Fibroblast of the aortic adventitia (primary cell): ENCODE data around the gene PLEKHA8. TPM values are rescaled to one million over a fixed set of nuclear protein-coding genes. Genes with fewer than 3 reads are reported as not detected.

Source experiments
- DNase-seq: peaks from one replicate; pipeline ENCODE4 v3.0.0-alpha.2; 2010; ENCODE audit warnings: low read depth
- H3K4me3 ChIP-seq: 2 replicates; pipeline ENCODE4 v1.5.1; 2011; ENCODE audit warnings: low read depth, mild to moderate bottlenecking, control low read depth, low read length, moderate library complexity
- small RNA-seq: library from RNA; depleted of rRNA; stranded (forward); fragments of <200 nt; gene quantifications from one replicate; pipeline ENCODE3, GENCODE V24; 2012
- total RNA-seq: library from RNA; depleted of rRNA; stranded (reverse); fragments of >200 nt; gene quantifications from 2 replicates; pipeline ENCODE4 v1.2.3, GENCODE V29; 2012; ENCODE audit warnings: low replicate concordance
- TF ChIP-seq, protein P1 (sequence below): IDR thresholded peaks from 2 replicates; pipeline ENCODE4 v1.5.1; 2011; ENCODE audit warnings: mild to moderate bottlenecking, low read length, control low read depth, inconsistent platforms; ENCODE audit not compliant: insufficient read depth

The PLEKHA8 gene
- total RNA-seq, 1 donor, result 10.6 TPM

DNA sequence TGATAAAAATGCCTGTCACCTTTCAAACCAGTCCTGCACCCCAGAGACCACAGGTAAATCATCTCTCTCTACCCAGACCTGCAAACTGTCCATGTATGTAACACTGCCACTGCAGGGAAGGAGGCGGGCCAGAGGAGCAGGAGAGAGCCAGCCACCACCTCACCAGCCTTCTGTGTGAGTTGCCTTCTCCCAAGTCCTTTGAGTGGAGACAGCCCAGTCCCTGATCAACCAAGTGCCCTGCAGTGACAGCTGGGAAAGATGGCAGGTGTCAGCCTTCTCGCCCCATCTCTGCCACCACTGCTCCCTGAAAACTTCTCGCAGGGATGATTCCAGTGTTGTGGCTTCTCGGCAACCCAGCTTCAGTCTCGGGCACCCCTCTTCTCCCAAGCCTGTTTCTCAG lies 149.0 kb downstream of the PLEKHA8 start:
- H3K4me3 ChIP-seq, result no peak overlapping the region
- no peak for DNase-seq
- TF ChIP-seq, protein P1, sequence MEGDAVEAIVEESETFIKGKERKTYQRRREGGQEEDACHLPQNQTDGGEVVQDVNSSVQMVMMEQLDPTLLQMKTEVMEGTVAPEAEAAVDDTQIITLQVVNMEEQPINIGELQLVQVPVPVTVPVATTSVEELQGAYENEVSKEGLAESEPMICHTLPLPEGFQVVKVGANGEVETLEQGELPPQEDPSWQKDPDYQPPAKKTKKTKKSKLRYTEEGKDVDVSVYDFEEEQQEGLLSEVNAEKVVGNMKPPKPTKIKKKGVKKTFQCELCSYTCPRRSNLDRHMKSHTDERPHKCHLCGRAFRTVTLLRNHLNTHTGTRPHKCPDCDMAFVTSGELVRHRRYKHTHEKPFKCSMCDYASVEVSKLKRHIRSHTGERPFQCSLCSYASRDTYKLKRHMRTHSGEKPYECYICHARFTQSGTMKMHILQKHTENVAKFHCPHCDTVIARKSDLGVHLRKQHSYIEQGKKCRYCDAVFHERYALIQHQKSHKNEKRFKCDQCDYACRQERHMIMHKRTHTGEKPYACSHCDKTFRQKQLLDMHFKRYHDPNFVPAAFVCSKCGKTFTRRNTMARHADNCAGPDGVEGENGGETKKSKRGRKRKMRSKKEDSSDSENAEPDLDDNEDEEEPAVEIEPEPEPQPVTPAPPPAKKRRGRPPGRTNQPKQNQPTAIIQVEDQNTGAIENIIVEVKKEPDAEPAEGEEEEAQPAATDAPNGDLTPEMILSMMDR, result no peak

- no peak for DNase-seq
- H3K4me3 ChIP-seq, result no peak overlapping the region
- TF ChIP-seq, protein P1, result no peak
Measured at GRCh38 chr7:30177965-30178364, 149.8 kb downstream of the PLEKHA8 start.

- TF ChIP-seq, protein P1, result no peak
- H3K4me3 ChIP-seq, result no peak overlapping the region
- no peak for DNase-seq
Measured at GRCh38 chr7:30178748-30179436, 150.7 kb downstream of the PLEKHA8 start.

Small RNA genes within 50 kb of the gene (small RNA-seq; reads per million reads assigned to genes)
- gene RPS27P16, result not detected

Other genes with a start within 250 kb of the PLEKHA8 start
- not detected in 2 replicates for gene WIPF3, start 221.9 kb upstream of the PLEKHA8 start, total RNA-seq
- 39.7 and 93.1 TPM in 2 replicates for gene SCRN1, start 38.6 kb upstream of the PLEKHA8 start, total RNA-seq
- 39.9 and 57.5 TPM in 2 replicates for gene FKBP14, start 1.7 kb upstream of the PLEKHA8 start, total RNA-seq
- 29.8 and 67.8 TPM in 2 replicates for gene MTURN, start 106.6 kb downstream of the PLEKHA8 start, total RNA-seq